Activated naive CD8-positive, alpha-beta T cell treated with anti-CD3 and anti-CD28 coated beads, Interleukin-2, amount 50 U/mL, for 24 hours (primary cell): ENCODE results near the gene EIF4E2.
A peak's percentile ranks its signal among the peaks of the same experiment; 100 is the strongest.

Experiments
- ATAC-seq: fragments of 150-1000 bp; cut with Tn5 transposase; one replicate; pipeline ENCODE4 v1.10.0; 2021
- DNase-seq: peaks from one replicate; pipeline ENCODE4 v3.0.0; 2021
- H3K27ac Mint-ChIP-seq: one replicate; pipeline ENCODE4 v1.8.0; 2021; ENCODE audit warnings: mild to moderate bottlenecking, mixed read lengths
- H3K27me3 Mint-ChIP-seq: one replicate; pipeline ENCODE4 v1.8.0; 2021; ENCODE audit warnings: mixed read lengths
- H3K36me3 Mint-ChIP-seq: one replicate; pipeline ENCODE4 v1.8.0; 2021; ENCODE audit warnings: low read depth, mixed read lengths
- H3K4me1 Mint-ChIP-seq: one replicate; pipeline ENCODE4 v1.8.0; 2021; ENCODE audit warnings: mixed read lengths
- H3K4me3 Mint-ChIP-seq: one replicate; pipeline ENCODE4 v1.8.0; 2021; ENCODE audit warnings: mild to moderate bottlenecking, moderate library complexity, mixed read lengths
- H3K9me3 Mint-ChIP-seq: one replicate; pipeline ENCODE4 v1.8.0; 2021; ENCODE audit warnings: mixed read lengths

EIF4E2 gene

GRCh38 chr2:232539298-232540231, 10.9 kb upstream of the EIF4E2 start, which contains the start of gene CHRNG:
Gene CHRNG, plus strand, starts transcription at chr2:232539692. Its CDS starts 56 bp downstream, at chr2:232539748.
- Mint-ChIP-seq H3K27me3 (peaks cover 4% of the 10 kb centered on the region), H3K9me3 (no peaks in the 10 kb centered on the region), H3K36me3 (no peaks in the 10 kb centered on the region), H3K4me3 (no peak within 1 kb of the TSS), H3K4me1 (peaks cover 7% of the 10 kb centered on the region), H3K27ac (no peak within 1 kb of the TSS)
- ATAC-seq (no peak), DNase-seq (no peak)

- Mint-ChIP-seq H3K36me3 (peaks cover 4% of the 10 kb centered on the region), H3K4me3 (no peak overlapping the region), H3K4me1 (peaks cover 7% of the 10 kb centered on the region), H3K9me3 (no peaks in the 10 kb centered on the region), H3K27ac (no peak overlapping the region), H3K27me3 (peaks cover 4% of the 10 kb centered on the region)
- ATAC-seq (no peak), DNase-seq (no peak)
Measured at GRCh38 chr2:232540441-232541041, 9.9 kb upstream of the EIF4E2 start.

GRCh38 chr2:232541195-232541960, 9.1 kb upstream of the EIF4E2 start:
- no peak overlapping the region for H3K4me3 Mint-ChIP-seq
- H3K4me1 Mint-ChIP-seq = peaks cover 10% of the 10 kb centered on the region
- peaks cover 8% of the 10 kb centered on the region for H3K36me3 Mint-ChIP-seq
- H3K27ac Mint-ChIP-seq = no peak overlapping the region
- no peaks in the 10 kb centered on the region for H3K9me3 Mint-ChIP-seq
- peaks cover 4% of the 10 kb centered on the region for H3K27me3 Mint-ChIP-seq
- DNase-seq (no peak), ATAC-seq (peak; percentile 21)

GRCh38 chr2:232541961-232542714, 8.4 kb upstream of the EIF4E2 start:
- H3K4me3 Mint-ChIP-seq = no peak overlapping the region
- no peak overlapping the region for H3K27ac Mint-ChIP-seq
- DNase-seq (no peak), ATAC-seq (no peak)
- H3K4me1 Mint-ChIP-seq = peaks cover 14% of the 10 kb centered on the region
- peaks cover 4% of the 10 kb centered on the region for H3K27me3 Mint-ChIP-seq
- no peaks in the 10 kb centered on the region for H3K9me3 Mint-ChIP-seq
- peaks cover 13% of the 10 kb centered on the region for H3K36me3 Mint-ChIP-seq

GRCh38 chr2:232542715-232543467, 7.6 kb upstream of the EIF4E2 start:
- DNase-seq = no peak
- no peak for ATAC-seq
- H3K4me3 Mint-ChIP-seq = no peak overlapping the region
- peaks cover 4% of the 10 kb centered on the region for H3K27me3 Mint-ChIP-seq
- H3K4me1 Mint-ChIP-seq = peaks cover 21% of the 10 kb centered on the region
- H3K9me3 Mint-ChIP-seq = no peaks in the 10 kb centered on the region
- peaks cover 21% of the 10 kb centered on the region for H3K36me3 Mint-ChIP-seq
- H3K27ac Mint-ChIP-seq = no peak overlapping the region

GRCh38 chr2:232543491-232543890, 7.0 kb upstream of the EIF4E2 start:
- Mint-ChIP-seq H3K4me1 (peaks cover 22% of the 10 kb centered on the region), H3K4me3 (no peak overlapping the region), H3K9me3 (peaks cover 2% of the 10 kb centered on the region), H3K27me3 (peaks cover 1% of the 10 kb centered on the region), H3K27ac (no peak overlapping the region), H3K36me3 (peaks cover 27% of the 10 kb centered on the region)
- ATAC-seq (no peak), DNase-seq (no peak)

- Mint-ChIP-seq H3K4me1 (peaks cover 25% of the 10 kb centered on the region), H3K27ac (no peak overlapping the region), H3K9me3 (peaks cover 4% of the 10 kb centered on the region), H3K27me3 (no peaks in the 10 kb centered on the region), H3K36me3 (peaks cover 33% of the 10 kb centered on the region), H3K4me3 (no peak overlapping the region)
- ATAC-seq (no peak), DNase-seq (no peak)
Measured at GRCh38 chr2:232543928-232544631, 6.4 kb upstream of the EIF4E2 start.

GRCh38 chr2:232544674-232545073, 5.8 kb upstream of the EIF4E2 start:
- Mint-ChIP-seq H3K4me3 (no peak overlapping the region), H3K36me3 (peaks cover 36% of the 10 kb centered on the region), H3K4me1 (peaks cover 31% of the 10 kb centered on the region), H3K9me3 (peaks cover 4% of the 10 kb centered on the region), H3K27me3 (no peaks in the 10 kb centered on the region), H3K27ac (no peak overlapping the region)
- DNase-seq (no peak), ATAC-seq (no peak)

GRCh38 chr2:232545511-232546375, 4.7 kb upstream of the EIF4E2 start:
- Mint-ChIP-seq H3K4me3 (no peak overlapping the region), H3K9me3 (peaks cover 4% of the 10 kb centered on the region), H3K27me3 (no peaks in the 10 kb centered on the region), H3K36me3 (peaks cover 40% of the 10 kb centered on the region), H3K4me1 (peaks cover 32% of the 10 kb centered on the region), H3K27ac (no peak overlapping the region)
- no peak for ATAC-seq
- DNase-seq = no peak

GRCh38 chr2:232547991-232548390, 2.5 kb upstream of the EIF4E2 start:
- Mint-ChIP-seq H3K4me3 (no peak overlapping the region), H3K9me3 (peaks cover 4% of the 10 kb centered on the region), H3K27ac (no peak overlapping the region), H3K36me3 (peaks cover 40% of the 10 kb centered on the region), H3K27me3 (no peaks in the 10 kb centered on the region), H3K4me1 (peaks cover 46% of the 10 kb centered on the region)
- ATAC-seq (no peak), DNase-seq (no peak)

GRCh38 chr2:232549655-232550353, 685 bp upstream of the EIF4E2 start:
- H3K4me3 Mint-ChIP-seq = peak overlapping the region; percentile 98
- H3K4me1 Mint-ChIP-seq = peaks cover 63% of the 10 kb centered on the region
- peak overlapping the region; percentile 98 for H3K27ac Mint-ChIP-seq
- H3K9me3 Mint-ChIP-seq = peaks cover 4% of the 10 kb centered on the region
- DNase-seq (no peak), ATAC-seq (no peak)
- no peaks in the 10 kb centered on the region for H3K27me3 Mint-ChIP-seq
- H3K36me3 Mint-ChIP-seq = peaks cover 39% of the 10 kb centered on the region

GRCh38 chr2:232551250-232551638, 755 bp downstream of the EIF4E2 start:
- ATAC-seq = no peak
- Mint-ChIP-seq H3K9me3 (peaks cover 4% of the 10 kb centered on the region), H3K4me1 (peaks cover 67% of the 10 kb centered on the region), H3K36me3 (peaks cover 37% of the 10 kb centered on the region), H3K27me3 (no peaks in the 10 kb centered on the region), H3K27ac (peak overlapping the region; percentile 98), H3K4me3 (peak overlapping the region; percentile 98)
- no peak for DNase-seq
